SHP77 treated with DMSO at 0.1 percent for 48 hours (cell line): ENCODE data around the gene NR3C1.

Source experiments
- DNase-seq: peaks from one replicate; lab custom pipeline; 2025; lab: John Stamatoyannopoulos, UW

The NR3C1 gene

DNA sequence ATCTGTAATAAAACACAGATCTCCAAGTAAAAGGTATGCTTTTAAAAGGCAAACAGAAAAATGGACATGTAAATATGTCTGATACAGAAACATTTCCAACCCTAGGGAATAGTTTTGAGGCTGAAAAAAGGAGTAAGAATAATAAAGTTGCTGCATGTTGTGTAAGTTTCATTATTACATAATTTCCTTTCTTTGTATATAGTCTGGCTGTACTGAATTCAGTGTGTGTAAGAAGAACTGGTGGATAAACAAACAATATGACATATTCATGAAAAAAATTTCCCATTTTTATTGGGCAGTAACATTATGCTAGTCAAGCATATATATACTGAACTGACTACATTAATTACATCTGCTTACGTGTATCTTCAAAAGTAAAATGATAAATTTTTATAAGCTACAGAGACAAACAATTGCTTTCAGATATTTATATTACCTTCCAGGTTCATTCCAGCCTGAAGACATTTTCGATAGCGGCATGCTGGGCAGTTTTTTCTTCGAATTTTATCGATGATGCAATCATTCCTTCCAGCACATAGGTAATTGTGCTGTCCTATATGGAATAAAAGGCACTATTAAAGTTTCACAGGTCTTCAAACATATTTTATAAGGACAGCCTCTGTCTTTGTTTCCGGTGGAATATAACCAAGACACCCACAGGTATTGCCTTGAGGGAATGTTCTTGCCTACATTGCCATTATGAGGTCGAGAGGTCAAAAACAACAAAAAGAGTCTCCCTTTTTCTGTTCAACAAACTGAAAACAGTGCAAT is 93.6 kb downstream of the NR3C1 start:
- no peak for DNase-seq

GRCh38 chr5:143308731-143309130 is 94.8 kb downstream of the NR3C1 start:
- no peak for DNase-seq

- DNase-seq, result no peak
These were observed 97.4 kb downstream of the NR3C1 start for GRCh38 chr5:143306040-143306439.

DNA sequence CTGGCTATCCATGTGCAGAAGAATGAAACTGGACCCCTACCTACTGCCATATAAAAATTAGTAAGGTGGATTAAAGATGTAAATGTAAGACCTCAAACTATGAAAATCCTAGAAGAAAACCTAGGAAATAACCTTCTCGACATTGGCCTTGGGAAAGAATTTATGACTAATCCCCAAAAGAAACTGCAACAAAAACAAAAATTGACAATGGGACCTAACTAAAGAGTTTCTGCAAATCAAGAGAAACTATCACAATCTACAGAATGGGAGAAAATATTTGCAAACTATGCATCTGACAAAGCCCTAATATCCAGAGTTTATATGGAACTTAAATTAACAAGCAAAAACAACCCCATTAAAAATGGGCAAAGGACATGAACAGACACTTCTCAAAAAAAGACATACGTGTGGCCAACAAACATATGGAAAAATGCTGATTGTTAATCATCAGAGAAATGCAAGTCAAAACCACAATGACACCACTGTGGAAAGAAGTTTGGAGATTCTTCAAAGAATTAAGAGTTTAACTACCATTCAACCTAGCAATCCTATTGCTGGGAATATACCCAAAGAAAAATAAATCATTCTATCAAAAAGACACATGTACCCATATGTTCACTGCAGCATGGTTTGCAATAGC is 98.5 kb downstream of the NR3C1 start:
- DNase-seq, result no peak

DNA sequence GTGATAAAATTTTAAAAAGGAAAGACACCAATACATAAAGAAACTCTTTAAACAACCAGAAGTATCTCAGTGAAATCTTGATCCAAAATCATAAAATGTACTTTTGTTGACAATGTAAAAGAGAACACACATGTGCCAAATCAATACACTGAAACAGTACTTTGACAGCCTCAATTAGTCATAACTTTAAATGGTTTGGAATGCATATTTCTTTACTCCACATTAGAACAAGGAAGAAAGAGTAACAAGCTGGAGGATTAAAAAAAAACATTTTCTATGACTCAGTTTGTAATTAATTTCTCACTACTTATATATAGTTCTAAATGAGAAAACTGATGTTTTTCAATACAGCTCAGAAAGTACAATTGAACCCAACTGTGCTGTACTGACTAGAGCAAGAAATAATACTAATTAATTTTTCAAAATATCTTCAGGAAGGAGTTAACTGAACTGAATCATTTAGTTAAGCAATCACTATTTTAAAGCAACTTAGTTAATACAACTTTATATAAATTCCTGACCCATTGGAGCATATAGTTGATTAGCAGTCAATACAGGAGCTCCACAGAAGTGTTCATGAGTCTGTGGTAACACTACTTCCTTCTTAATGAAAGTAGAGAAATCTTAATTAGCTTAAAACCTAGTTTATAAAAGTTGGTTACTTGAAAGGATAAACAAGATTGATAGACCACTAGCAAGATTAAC is 101.0 kb downstream of the NR3C1 start:
- DNase-seq, result no peak

DNA sequence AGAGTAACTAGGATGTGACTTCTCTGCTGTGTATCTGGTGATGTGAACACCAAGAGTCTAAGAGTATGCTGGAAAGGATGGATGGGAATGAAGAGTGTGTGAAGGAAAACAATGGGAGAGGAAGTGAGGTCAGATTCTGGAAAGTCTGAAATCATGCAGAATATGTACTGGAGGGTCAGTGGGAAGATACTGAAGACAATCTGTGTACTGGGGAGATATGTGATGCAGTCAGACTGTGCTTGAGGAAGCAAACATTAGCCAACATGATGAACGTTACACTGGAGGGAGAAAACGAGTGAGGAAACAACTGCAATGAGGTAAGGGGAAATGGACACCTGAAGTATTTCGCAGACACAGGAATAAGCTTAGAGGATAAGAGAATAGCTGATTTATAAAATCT is 105.7 kb downstream of the NR3C1 start:
- no peak for DNase-seq

DNA sequence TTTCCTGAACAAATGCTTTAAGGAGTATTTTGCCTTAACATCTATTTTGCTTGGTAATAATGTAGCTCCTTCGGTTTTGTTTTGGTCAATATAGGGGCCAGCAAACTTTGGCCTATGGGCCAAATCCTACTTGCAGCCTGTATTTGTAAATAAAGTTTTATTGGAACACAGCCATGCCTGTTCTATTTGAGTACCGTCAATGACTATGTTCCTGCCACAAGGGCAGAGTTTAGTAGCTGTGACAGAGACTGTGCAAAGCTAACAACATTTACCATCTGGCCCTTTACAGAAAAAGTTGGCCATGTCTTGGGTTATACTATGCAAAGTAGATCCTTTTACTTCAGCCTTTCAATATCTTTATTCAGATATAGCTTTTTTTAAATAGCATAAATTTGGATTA is 113.4 kb downstream of the NR3C1 start:
- DNase-seq, result no peak

- DNase-seq, result no peak
These were observed 119.0 kb downstream of the NR3C1 start for GRCh38 chr5:143284521-143284920.

DNA sequence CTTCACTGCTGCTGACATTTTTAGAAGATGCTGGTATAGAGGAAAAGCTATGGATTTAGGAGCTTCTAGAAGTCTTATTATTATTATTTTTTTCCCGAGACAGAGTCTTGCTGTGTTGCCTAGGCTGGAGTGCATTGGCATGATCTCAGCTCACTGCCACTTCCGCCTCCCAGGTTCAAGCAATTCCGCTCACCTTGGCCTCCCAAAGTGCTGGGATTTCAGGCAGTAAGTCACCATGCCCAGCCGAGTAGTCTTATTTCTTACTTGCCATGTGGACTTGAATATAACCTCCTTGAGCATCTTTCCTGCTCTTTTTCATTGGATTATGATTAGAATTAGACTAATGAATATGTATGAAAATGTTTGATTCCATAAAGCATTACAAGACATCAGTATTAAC is 119.5 kb downstream of the NR3C1 start:
- DNase-seq, result no peak

DNA sequence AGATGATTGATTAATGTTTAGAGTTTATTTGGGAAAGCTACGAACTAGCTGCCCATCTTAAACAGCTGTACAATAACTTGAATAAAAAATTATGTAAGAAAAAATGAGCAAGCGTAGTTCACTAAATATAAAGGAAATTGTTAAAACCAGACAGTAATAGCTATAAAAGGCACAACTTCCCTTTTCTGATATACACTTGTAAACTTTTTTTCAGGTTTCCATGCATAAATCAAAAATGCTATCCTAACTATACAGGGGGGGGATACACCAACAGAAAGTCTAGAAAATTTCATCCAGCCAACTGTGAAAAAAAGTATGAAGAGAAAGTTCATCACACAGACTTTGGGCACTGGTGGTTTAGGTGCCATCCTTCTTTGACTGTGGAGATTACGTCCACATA is 122.3 kb downstream of the NR3C1 start:
- DNase-seq, result no peak

DNA sequence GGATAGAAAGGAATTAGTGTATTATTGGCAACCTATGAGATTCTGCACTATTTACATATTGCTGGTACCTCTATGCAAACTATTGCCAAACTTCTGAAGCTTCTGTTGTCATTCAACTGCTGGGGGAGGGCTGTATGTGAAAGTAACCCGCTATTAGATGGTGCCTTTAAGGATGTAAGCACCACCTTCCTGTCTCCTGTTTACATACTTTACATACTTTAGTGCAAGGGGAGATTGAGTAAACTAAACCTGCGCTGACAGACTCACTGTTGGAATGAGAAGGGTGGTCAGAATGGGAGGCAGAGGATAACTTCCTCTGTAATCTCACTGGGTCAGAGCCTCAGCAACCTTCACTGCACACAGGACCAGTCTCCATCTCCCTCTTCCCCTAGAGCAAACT is 123.8 kb downstream of the NR3C1 start:
- no peak for DNase-seq

DNA sequence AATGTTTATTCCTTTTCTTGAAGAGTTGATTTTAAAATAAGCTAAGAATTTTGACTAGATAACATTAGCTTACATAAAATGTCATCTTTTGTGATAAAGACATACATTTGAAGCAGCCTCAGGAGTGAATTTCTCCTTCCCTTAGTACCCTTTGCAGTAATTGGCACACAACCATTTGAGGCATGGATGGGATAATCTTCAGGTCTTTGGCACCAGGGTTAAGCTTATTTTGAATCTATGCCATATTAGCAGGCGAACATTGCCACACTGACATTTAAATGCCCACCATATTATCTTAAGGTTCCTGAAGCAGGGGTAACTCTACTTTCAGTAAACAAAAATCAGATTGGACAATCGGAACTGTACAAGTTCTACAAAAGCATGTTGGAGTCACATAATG is 126.0 kb downstream of the NR3C1 start:
- no peak for DNase-seq

DNA sequence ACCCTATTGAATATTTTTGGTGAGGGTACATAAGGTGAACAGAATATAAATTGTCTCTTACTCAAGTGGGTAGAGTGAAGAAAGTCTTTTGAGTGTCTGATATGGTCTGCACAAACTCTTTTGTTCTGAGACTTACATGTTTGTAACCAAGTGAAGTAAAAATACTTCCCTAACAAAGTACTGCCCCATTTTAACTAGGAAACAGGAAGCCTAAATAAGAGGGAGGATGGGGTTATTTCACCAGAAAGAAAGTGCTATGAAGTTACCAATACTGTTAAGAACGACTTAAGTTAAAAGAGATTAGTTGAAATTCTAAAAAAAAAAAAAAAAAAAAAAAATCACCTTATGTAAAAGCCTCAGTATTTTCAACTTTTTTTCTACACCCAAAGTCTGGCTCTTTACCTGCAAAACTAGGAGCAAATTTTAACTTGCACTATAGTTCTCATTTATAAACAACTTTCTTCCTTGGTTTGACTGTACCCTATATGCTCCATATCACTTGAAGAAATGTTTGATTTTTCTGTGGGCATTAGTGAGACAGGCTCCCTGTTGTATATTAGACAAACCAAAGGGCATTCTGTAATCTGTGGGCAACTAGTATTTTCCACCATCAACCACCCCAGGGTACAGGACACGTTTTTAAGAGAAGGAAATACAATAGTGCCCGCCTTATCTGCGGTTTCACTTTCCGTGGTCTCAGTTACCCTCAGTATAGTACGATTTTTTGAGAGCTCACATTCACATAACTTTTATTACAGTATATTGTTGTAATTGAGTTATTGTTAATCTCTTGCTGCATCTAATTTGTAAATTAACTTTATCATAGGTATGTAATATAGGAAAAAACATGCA is 127.7 kb downstream of the NR3C1 start:
- no peak for DNase-seq

GRCh38 chr5:143274952-143275351 is 128.5 kb downstream of the NR3C1 start:
- DNase-seq, result no peak

DNA sequence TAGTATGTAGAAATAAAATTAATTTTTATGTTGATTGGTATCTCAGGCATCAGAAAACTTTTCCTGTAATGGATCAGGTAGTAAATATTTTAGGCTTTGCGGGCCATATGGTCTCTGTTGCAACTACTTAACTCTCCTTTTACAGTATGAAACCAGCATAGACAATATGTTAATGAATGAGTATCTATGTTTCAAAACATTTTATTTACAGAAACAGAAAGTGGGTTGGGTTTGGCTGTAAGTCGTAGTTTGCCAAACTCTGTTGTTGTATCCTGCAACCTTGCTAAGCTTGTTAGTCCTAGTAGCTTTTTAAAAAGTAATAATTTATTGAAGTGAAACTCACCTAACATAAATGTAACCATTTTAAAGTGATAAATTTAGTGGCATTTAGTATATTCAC is 132.1 kb downstream of the NR3C1 start:
- DNase-seq, result no peak

DNA sequence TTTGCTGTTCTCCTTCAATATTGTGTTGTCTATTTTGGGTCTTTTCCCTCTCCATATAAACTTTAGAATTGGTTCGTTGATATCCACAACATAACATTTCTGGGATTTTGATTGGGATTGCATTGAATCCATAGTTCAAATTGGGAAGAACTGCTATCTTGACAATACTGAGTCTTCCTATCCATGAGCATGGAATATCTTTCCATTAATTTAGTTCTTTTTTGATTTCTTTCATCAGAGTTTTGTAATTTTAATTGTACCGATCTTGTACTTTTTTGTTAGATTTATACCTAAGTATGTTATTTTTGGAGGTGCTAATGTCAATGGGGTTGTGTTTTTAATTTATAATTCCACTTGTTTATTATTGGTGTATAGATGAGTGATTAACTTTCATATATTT is 135.1 kb downstream of the NR3C1 start:
- no peak for DNase-seq

- no peak for DNase-seq
These were observed 136.3 kb downstream of the NR3C1 start for GRCh38 chr5:143267186-143267585.

GRCh38 chr5:143265995-143266394 is 137.5 kb downstream of the NR3C1 start:
- no peak for DNase-seq

DNA sequence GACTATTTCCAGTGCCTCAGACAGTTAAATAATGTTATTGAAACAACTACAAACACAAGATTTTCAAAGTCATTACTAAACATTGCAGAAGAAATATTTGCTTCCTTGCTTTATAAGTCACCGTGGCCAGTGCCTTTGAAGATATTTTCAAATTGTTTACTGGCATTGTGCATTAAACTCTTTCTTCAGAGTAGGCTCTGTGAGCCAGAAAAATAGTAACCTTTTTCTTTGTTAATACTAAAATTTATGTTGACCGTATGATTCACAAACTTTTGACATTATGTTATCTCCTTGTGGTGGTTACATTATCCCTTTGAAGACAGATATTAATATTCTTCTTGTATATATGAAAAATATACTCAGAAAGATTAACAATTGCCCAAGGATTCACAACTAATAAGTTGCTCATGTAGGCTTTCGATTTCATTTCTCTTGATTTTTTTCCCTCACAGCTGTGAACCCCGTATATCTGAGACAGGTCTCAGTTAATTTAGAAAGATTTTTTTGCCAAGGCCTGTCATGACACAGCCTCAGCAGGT is 140.1 kb downstream of the NR3C1 start:
- DNase-seq, result no peak

- no peak for DNase-seq
These were observed 140.9 kb downstream of the NR3C1 start for GRCh38 chr5:143262393-143263174.

DNA sequence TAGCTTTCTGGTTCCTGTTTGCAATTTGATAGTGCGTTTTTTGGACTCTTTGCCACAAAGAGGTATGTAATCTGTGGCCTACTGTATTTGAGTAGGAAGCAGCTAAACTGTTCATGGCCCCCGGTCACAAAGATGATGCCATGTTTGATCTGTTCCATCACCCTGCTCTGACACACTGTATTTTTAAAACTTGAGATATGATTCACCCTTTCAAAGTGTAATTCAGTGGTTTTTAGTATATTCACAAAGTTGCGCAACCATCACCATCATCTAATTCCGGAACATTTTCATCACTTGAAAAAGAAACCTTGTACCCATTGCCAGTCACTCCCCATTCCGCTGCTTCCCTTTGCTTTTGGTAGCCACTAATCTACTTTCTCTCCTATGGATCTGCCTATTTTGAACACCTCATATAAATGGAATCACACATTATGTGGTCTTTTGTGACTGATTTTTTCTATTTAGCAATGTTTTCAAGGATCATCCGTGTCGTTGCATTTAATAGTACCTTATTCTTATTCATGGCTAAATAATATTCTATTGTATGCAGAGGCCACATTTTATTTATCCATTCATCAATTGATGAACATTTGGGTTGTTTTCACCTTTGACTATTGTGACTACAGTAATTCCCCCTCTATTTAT is 141.6 kb downstream of the NR3C1 start:
- DNase-seq, result no peak
